NCI-H2107 treated with DMSO at 0.1 percent for 48 hours (cell line): Measurements from ENCODE around the gene ST6GALNAC3.

Experiments used
- DNase-seq: peaks from one replicate; lab custom pipeline; 2025; ENCODE audit not compliant: unreplicated experiment; lab: John Stamatoyannopoulos, UW

ST6GALNAC3 gene

GRCh38 chr1:76279101-76279748 is 204.7 kb downstream of the ST6GALNAC3 start:
- DNase-seq: peak; percentile 31

- no peak for DNase-seq
Measured at GRCh38 chr1:76281306-76281705, 206.8 kb downstream of the ST6GALNAC3 start.

- no peak for DNase-seq
Measured at GRCh38 chr1:76284842-76285241, 210.3 kb downstream of the ST6GALNAC3 start.

- no peak for DNase-seq
Measured at GRCh38 chr1:76285578-76286135, 211.1 kb downstream of the ST6GALNAC3 start.

GRCh38 chr1:76287917-76288316 is 213.4 kb downstream of the ST6GALNAC3 start:
- no peak for DNase-seq

- no peak for DNase-seq
Measured at GRCh38 chr1:76288758-76289483, 214.4 kb downstream of the ST6GALNAC3 start.

- DNase-seq: no peak
Measured at GRCh38 chr1:76289692-76290091, 215.1 kb downstream of the ST6GALNAC3 start.

GRCh38 chr1:76290271-76290670 is 215.7 kb downstream of the ST6GALNAC3 start:
- DNase-seq: no peak

- DNase-seq: no peak
Measured at GRCh38 chr1:76291191-76291590, 216.6 kb downstream of the ST6GALNAC3 start.

GRCh38 chr1:76291737-76292136 is 217.2 kb downstream of the ST6GALNAC3 start:
- DNase-seq: no peak

- no peak for DNase-seq
Measured at GRCh38 chr1:76292418-76293184, 218.1 kb downstream of the ST6GALNAC3 start.

- no peak for DNase-seq
Measured at GRCh38 chr1:76293831-76294230, 219.3 kb downstream of the ST6GALNAC3 start.

GRCh38 chr1:76294482-76295194 is 220.1 kb downstream of the ST6GALNAC3 start:
- DNase-seq: peak; percentile 18

- DNase-seq: no peak
Measured at GRCh38 chr1:76298399-76298798, 223.9 kb downstream of the ST6GALNAC3 start.

- no peak for DNase-seq
Measured at GRCh38 chr1:76299036-76299435, 224.5 kb downstream of the ST6GALNAC3 start.

GRCh38 chr1:76300556-76300955 is 226.0 kb downstream of the ST6GALNAC3 start:
- no peak for DNase-seq

- DNase-seq: peak; percentile 94
Measured at GRCh38 chr1:76302711-76303339, 228.3 kb downstream of the ST6GALNAC3 start.

- DNase-seq: peak; percentile 96
Measured at GRCh38 chr1:76303340-76303717, 228.8 kb downstream of the ST6GALNAC3 start.

GRCh38 chr1:76313304-76313703 is 238.8 kb downstream of the ST6GALNAC3 start:
- DNase-seq: no peak

GRCh38 chr1:76314730-76315129 is 240.2 kb downstream of the ST6GALNAC3 start:
- no peak for DNase-seq
